NCI-H187 treated with DMSO at 0.1 percent for 48 hours (cell line): ENCODE data around the gene RC3H2.
"Not testable (repeated sequence)": the region's sequence is repeated elsewhere in the genome, so short reads cannot be mapped to it uniquely, and the experiment has no call there.

Experiments
- DNase-seq: peaks from one replicate; lab custom pipeline; 2025; lab: John Stamatoyannopoulos, UW

RC3H2 gene

GRCh38 chr9:122918310-122918709 is 13.2 kb upstream of the RC3H2 start:
- DNase-seq: no peak

GRCh38 chr9:122912964-122913673 is 8.0 kb upstream of the RC3H2 start, which contains the start of gene ZBTB6:
Gene ZBTB6, minus strand, starts transcription at chr9:122913323. Its CDS starts 1,251 bp downstream, at chr9:122912072.
- DNase-seq: peak; percentile 5

- DNase-seq: no peak
Observed at GRCh38 chr9:122912671-122912963, 7.5 kb upstream of the RC3H2 start.

GRCh38 chr9:122906122-122906521 is 963 bp upstream of the RC3H2 start:
- not testable (repeated sequence) for DNase-seq

GRCh38 chr9:122904466-122904822 is 715 bp downstream of the RC3H2 start:
- no peak for DNase-seq

GRCh38 chr9:122900791-122901190 is 4.4 kb downstream of the RC3H2 start:
- DNase-seq: no peak

GRCh38 chr9:122897969-122898368 is 7.2 kb downstream of the RC3H2 start:
- no peak for DNase-seq

GRCh38 chr9:122888480-122888879 is 16.7 kb downstream of the RC3H2 start:
- no peak for DNase-seq

- no peak for DNase-seq
Observed at GRCh38 chr9:122883125-122883524, 22.0 kb downstream of the RC3H2 start.

GRCh38 chr9:122879443-122879842 is 25.7 kb downstream of the RC3H2 start:
- no peak for DNase-seq

GRCh38 chr9:122875523-122875922 is 29.6 kb downstream of the RC3H2 start:
- no peak for DNase-seq

GRCh38 chr9:122867276-122867675 is 37.9 kb downstream of the RC3H2 start:
- not testable (repeated sequence) for DNase-seq

GRCh38 chr9:122866079-122866478 is 39.1 kb downstream of the RC3H2 start:
- no peak for DNase-seq

GRCh38 chr9:122865300-122865699 is 39.9 kb downstream of the RC3H2 start:
- no peak for DNase-seq

GRCh38 chr9:122863407-122863806 is 41.8 kb downstream of the RC3H2 start:
- DNase-seq: no peak

GRCh38 chr9:122860319-122861142 is 44.6 kb downstream of the RC3H2 start:
- no peak for DNase-seq

GRCh38 chr9:122857815-122858214 is 47.3 kb downstream of the RC3H2 start:
- no peak for DNase-seq

- DNase-seq: not testable (repeated sequence)
Observed at GRCh38 chr9:122852085-122852786, 52.9 kb downstream of the RC3H2 start.

- no peak for DNase-seq
Observed at GRCh38 chr9:122848256-122848943, 56.8 kb downstream of the RC3H2 start.

GRCh38 chr9:122846371-122846940 is 58.7 kb downstream of the RC3H2 start:
- no peak for DNase-seq

- no peak for DNase-seq
Observed at GRCh38 chr9:122845116-122845515, 60.0 kb downstream of the RC3H2 start.

GRCh38 chr9:122844137-122844536 is 61.0 kb downstream of the RC3H2 start:
- no peak for DNase-seq
